Measurements from ENCODE around the gene KMT2C.
A peak's percentile ranks its signal among the peaks of the same experiment; 100 is the strongest.
"Not testable (repeated sequence)": the region's sequence is repeated elsewhere in the genome, so short reads cannot be mapped to it uniquely, and the experiment has no call there.

KMT2C gene

DNA sequence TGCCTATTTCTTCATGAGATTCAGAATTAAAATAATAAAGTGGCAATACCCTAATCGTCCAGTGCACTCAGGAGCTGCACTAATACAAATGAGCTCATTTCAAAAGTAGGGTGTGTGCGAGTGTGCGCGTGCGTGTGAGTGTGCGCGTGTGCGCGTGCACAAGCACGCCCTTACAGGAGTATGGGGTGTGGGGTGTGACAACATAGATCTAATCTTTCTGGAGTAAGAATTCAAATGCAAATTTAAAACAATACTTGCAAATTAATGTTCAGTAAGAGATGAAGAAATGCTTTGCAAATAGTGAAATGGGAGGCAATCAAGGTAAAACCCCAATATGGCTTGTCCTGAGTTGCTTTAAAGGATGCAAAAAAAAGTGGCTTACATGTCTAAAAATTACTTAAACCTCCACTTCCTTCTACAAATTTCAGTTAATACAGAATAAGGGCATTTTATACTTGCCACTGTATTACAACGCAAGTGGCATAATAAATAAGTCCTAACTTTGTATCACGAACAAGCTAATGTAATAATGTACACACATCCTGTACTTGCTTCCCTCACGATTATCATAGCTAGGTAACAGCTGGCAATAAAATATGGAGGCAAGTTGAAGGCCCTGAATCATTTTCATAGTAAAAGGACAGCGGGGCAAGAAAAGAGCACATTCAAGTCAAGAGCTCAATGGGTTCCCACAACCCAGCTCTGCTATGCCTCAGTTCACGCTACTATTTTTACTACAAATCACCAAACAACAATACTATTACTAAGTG is 1.9 kb downstream of the KMT2C start:
- Histone ChIP-seq H3K4me2 (ENCODE audit: low read depth, low read length, poor library complexity, severe bottlenecking) (peak overlapping the region; percentile 81), H3K9ac (ENCODE audit: low read depth, low read length, poor library complexity, severe bottlenecking) (peak overlapping the region; percentile 78), H3K79me2 (ENCODE audit: insufficient read depth, low read length) (peaks cover 65% of the 10 kb centered on the region), H3K4me1 (ENCODE audit: insufficient read depth, low read length, poor library complexity, severe bottlenecking) (peaks cover 31% of the 10 kb centered on the region), H3K4me3 (ENCODE audit: low read length, poor library complexity, severe bottlenecking) (peak overlapping the region; percentile 89), H4K20me1 (ENCODE audit: insufficient read depth, low read length, poor library complexity, severe bottlenecking) (peaks cover 44% of the 10 kb centered on the region)
- not testable (repeated sequence) for H2AFZ ChIP-seq (ENCODE audit: low read length); H3K27me3 ChIP-seq (ENCODE audit: insufficient read depth, low read length, poor library complexity, severe bottlenecking); H3F3A ChIP-seq (ENCODE audit: low read depth); H3K36me3 ChIP-seq (ENCODE audit: insufficient read depth, low read length); H3K9me2 ChIP-seq (replicated peaks; ENCODE audit: low read depth, low read length); H3K9me3 ChIP-seq (ENCODE audit: insufficient read depth, low read depth, low read length)
- TF ChIP-seq, protein P1, sequence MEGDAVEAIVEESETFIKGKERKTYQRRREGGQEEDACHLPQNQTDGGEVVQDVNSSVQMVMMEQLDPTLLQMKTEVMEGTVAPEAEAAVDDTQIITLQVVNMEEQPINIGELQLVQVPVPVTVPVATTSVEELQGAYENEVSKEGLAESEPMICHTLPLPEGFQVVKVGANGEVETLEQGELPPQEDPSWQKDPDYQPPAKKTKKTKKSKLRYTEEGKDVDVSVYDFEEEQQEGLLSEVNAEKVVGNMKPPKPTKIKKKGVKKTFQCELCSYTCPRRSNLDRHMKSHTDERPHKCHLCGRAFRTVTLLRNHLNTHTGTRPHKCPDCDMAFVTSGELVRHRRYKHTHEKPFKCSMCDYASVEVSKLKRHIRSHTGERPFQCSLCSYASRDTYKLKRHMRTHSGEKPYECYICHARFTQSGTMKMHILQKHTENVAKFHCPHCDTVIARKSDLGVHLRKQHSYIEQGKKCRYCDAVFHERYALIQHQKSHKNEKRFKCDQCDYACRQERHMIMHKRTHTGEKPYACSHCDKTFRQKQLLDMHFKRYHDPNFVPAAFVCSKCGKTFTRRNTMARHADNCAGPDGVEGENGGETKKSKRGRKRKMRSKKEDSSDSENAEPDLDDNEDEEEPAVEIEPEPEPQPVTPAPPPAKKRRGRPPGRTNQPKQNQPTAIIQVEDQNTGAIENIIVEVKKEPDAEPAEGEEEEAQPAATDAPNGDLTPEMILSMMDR (conservative IDR thresholded peaks at IDR 0.05; ENCODE audit: low read length) = 0 out of 2 replicates have a peak, but pooled peaks have one; percentile 13

DNA sequence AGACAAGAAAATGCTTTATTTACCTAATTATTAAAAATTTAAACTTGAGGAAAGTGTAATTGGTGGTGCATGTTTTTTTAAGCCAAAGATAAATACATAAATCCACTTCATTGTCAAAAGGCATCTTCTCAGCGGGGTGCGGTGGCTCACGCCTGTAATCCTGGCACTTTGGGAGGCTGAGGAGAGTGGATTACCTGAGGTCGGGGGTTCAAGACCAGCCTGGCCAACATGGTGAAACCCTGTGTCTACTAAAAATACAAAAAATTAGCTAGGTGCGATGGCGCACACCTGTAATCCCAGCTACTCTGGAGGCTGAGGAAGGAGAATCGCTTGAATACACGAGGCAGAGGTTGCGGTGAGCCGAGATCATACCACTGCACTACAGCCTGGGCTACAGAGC is 3.1 kb downstream of the KMT2C start:
- Histone ChIP-seq H3K4me1 (ENCODE audit: insufficient read depth, low read length, poor library complexity, severe bottlenecking) (peaks cover 40% of the 10 kb centered on the region), H4K20me1 (ENCODE audit: insufficient read depth, low read length, poor library complexity, severe bottlenecking) (peaks cover 54% of the 10 kb centered on the region), H3K4me2 (ENCODE audit: low read depth, low read length, poor library complexity, severe bottlenecking) (peak overlapping the region; percentile 81), H3K79me2 (ENCODE audit: insufficient read depth, low read length) (peaks cover 77% of the 10 kb centered on the region), H3K4me3 (ENCODE audit: low read length, poor library complexity, severe bottlenecking) (peak overlapping the region; percentile 89), H3K9ac (ENCODE audit: low read depth, low read length, poor library complexity, severe bottlenecking) (peak overlapping the region; percentile 78)
- H3K27me3 ChIP-seq (ENCODE audit: insufficient read depth, low read length, poor library complexity, severe bottlenecking); H3F3A ChIP-seq (ENCODE audit: low read depth); H2AFZ ChIP-seq (ENCODE audit: low read length); H3K9me3 ChIP-seq (ENCODE audit: insufficient read depth, low read depth, low read length); H3K9me2 ChIP-seq (replicated peaks; ENCODE audit: low read depth, low read length); H3K36me3 ChIP-seq (ENCODE audit: insufficient read depth, low read length): not testable (repeated sequence)

DNA sequence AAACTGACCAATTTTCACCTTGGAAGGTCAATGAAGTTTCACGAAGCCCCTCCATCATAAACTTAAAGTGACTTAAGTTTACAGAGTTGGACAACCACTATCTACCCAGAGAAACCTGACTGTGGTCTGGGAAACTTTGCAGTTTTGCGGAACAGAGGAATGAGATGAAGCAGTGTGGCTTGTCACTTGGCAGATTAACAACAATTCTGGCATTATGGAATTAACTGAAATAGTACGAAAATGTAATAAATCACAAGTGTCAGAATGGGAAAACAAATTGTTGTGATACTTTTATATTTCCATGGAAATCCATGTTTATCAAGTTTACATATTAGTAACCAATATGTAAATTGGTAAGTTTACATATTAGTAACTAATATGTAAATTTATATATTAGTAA is 4.9 kb downstream of the KMT2C start:
- Histone ChIP-seq H3K4me3 (ENCODE audit: low read length, poor library complexity, severe bottlenecking) (peak overlapping the region; percentile 64), H3F3A (ENCODE audit: low read depth) (no peaks in the 10 kb centered on the region; the same call in 1 of the 2 replicates), H3K9me3 (ENCODE audit: insufficient read depth, low read depth, low read length) (no peaks in the 10 kb centered on the region), H3K79me2 (ENCODE audit: insufficient read depth, low read length) (peaks cover 96% of the 10 kb centered on the region), H3K36me3 (ENCODE audit: insufficient read depth, low read length) (no peaks in the 10 kb centered on the region), H4K20me1 (ENCODE audit: insufficient read depth, low read length, poor library complexity, severe bottlenecking) (peaks cover 69% of the 10 kb centered on the region), H3K9ac (ENCODE audit: low read depth, low read length, poor library complexity, severe bottlenecking) (peak overlapping the region; percentile 38), H3K4me2 (ENCODE audit: low read depth, low read length, poor library complexity, severe bottlenecking) (peak overlapping the region; percentile 65), H3K27me3 (ENCODE audit: insufficient read depth, low read length, poor library complexity, severe bottlenecking) (no peaks in the 10 kb centered on the region), H3K4me1 (ENCODE audit: insufficient read depth, low read length, poor library complexity, severe bottlenecking) (peaks cover 39% of the 10 kb centered on the region), H3K9me2 (replicated peaks; ENCODE audit: low read depth, low read length) (no peaks in the 10 kb centered on the region), H2AFZ (ENCODE audit: low read length) (no peak overlapping the region)
- no peak for TF ChIP-seq EZH2phosphoT487 (IDR thresholded peaks at IDR 0.05; ENCODE audit: borderline replicate concordance)
- TF ChIP-seq, protein P1 (conservative IDR thresholded peaks at IDR 0.05; ENCODE audit: low read length) = no peak

DNA sequence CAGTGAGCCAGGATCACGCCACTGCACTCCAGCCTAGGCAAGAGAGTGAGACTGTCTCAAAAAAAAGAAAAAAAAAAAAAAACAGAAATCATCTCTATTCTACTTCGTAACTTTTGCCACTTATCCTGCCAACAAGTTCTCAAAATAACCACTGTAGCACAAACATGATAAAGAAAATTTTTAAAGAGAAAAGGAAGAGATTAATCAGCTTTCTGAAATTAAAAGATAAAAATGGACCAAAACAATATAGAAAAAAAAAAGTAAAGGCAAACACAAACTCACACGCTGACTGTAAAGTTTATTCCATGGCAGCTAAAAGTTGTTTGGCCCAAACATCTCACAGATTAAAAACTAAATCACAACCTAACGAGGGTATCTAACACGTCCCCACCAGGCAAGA is 5.7 kb downstream of the KMT2C start:
- H3K4me2 ChIP-seq (ENCODE audit: low read depth, low read length, poor library complexity, severe bottlenecking) = peak overlapping the region; percentile 61
- peaks cover 39% of the 10 kb centered on the region for H3K4me1 ChIP-seq (ENCODE audit: insufficient read depth, low read length, poor library complexity, severe bottlenecking)
- peaks cover 77% of the 10 kb centered on the region for H4K20me1 ChIP-seq (ENCODE audit: insufficient read depth, low read length, poor library complexity, severe bottlenecking)
- H3K27me3 ChIP-seq (ENCODE audit: insufficient read depth, low read length, poor library complexity, severe bottlenecking); H3K9me3 ChIP-seq (ENCODE audit: insufficient read depth, low read depth, low read length); H3F3A ChIP-seq (ENCODE audit: low read depth); H3K9ac ChIP-seq (ENCODE audit: low read depth, low read length, poor library complexity, severe bottlenecking); H3K9me2 ChIP-seq (replicated peaks; ENCODE audit: low read depth, low read length); H2AFZ ChIP-seq (ENCODE audit: low read length); H3K36me3 ChIP-seq (ENCODE audit: insufficient read depth, low read length): not testable (repeated sequence)
- H3K4me3 ChIP-seq (ENCODE audit: low read length, poor library complexity, severe bottlenecking) = peak overlapping the region; percentile 17
- peaks cover 99% of the 10 kb centered on the region for H3K79me2 ChIP-seq (ENCODE audit: insufficient read depth, low read length)

All from Loucy (cell line).